Stimulated activated CD8-positive, alpha-beta memory T cell treated with anti-CD3 and anti-CD28 coated beads, Interleukin-7, amount 100 ng/mL, for 48 hours (primary cell): ENCODE measurements around the gene LRRC8D.

Experiments used
- DNase-seq, 2 donors: peaks; one replicate each; pipeline ENCODE4 v3.0.0-alpha.2; 2020; ENCODE audit warnings: low read depth in 1 of 2; ENCODE audit errors: extremely low read depth in 1 of 2

Gene LRRC8D

GRCh38 chr1:89934461-89934860 lies 113.6 kb downstream of the LRRC8D start:
- DNase-seq = no peak

DNA sequence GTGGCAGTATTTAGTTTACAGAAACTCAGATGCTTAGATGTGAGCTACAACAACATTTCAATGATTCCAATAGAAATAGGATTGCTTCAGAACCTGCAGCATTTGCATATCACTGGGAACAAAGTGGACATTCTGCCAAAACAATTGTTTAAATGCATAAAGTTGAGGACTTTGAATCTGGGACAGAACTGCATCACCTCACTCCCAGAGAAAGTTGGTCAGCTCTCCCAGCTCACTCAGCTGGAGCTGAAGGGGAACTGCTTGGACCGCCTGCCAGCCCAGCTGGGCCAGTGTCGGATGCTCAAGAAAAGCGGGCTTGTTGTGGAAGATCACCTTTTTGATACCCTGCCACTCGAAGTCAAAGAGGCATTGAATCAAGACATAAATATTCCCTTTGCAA lies 114.4 kb downstream of the LRRC8D start:
- no peak for DNase-seq

GRCh38 chr1:89936694-89937093 lies 115.9 kb downstream of the LRRC8D start:
- DNase-seq = no peak

DNA sequence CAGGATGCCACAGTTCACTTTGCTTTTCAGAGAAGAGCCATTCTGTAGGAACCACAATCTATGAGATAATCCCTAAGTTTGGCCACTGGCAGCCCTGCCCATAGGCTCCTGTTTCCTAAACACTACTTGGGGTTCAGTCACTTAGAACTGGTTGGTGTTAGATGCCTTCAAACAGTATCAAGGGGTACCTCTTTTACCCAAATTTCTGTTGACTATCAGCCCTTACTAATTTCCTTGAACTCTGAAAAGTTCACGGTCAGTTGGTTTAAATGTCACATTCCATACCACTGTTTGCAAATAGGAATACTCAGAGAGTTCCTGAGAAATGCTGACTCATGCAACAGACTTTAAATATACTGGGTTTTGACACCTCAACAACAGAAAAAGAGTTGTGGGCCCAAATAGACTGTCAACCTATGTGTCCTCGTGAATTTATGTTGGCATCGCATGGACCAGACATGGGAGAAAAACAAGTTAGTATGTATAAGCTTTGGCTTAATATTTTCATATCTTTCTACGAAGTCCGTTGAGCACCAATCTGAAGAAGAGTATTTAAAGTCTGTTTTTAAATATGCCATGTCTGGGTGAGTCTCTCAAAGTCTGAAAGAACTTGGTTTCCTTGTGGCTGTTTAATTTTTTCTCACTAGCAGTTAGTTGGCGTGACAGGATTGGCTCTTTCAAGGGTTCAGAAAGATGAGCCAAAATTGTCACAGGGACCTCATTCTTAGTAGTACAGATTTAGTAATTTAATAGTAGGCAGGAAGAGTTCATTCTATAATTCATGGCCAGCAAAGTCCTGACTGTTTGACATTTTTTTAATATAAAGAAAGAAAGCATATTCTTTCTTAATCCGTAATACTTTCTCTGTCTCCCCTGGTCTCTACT lies 117.6 kb downstream of the LRRC8D start:
- DNase-seq = no peak

DNA sequence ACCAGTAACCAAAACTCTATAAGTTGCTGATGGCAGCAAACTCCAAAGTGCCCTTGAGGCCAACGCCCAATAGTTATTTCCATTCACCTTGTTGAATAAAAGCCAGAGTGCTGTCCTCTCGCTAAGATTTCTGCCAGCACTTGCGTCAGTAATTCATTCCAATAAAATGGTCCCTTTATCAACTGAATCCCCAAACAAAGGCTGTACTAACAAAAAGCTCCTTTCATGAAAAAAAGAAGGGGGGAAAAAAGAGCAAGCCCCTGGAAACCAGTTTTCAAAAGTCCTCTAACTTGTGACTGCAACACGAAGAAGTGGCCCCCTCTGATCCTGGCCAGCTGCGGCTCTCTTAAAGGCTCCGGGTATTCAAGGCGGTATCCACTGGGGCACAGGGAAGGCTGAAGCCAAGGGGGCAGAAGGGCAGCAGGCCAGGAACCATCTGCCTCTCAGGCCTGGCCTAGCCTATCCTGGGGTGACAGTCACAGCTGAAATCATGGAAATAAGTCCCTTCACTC lies 118.3 kb downstream of the LRRC8D start:
- DNase-seq = no peak

- no peak for DNase-seq
These were observed 119.0 kb downstream of the LRRC8D start for GRCh38 chr1:89939693-89940438.

- DNase-seq = no peak
These were observed 120.4 kb downstream of the LRRC8D start for GRCh38 chr1:89941110-89941766.

GRCh38 chr1:89942014-89942413 lies 121.2 kb downstream of the LRRC8D start:
- DNase-seq = no peak

GRCh38 chr1:89942825-89943658 lies 122.2 kb downstream of the LRRC8D start:
- no peak for DNase-seq

- DNase-seq = no peak
These were observed 123.3 kb downstream of the LRRC8D start for GRCh38 chr1:89943846-89944781.

GRCh38 chr1:89945852-89946476 lies 125.1 kb downstream of the LRRC8D start:
- DNase-seq = peak in 1 of 2 donors; percentile 7

- no peak for DNase-seq
These were observed 125.7 kb downstream of the LRRC8D start for GRCh38 chr1:89946532-89946931.

GRCh38 chr1:89948722-89949345 lies 128.0 kb downstream of the LRRC8D start:
- DNase-seq = no peak

DNA sequence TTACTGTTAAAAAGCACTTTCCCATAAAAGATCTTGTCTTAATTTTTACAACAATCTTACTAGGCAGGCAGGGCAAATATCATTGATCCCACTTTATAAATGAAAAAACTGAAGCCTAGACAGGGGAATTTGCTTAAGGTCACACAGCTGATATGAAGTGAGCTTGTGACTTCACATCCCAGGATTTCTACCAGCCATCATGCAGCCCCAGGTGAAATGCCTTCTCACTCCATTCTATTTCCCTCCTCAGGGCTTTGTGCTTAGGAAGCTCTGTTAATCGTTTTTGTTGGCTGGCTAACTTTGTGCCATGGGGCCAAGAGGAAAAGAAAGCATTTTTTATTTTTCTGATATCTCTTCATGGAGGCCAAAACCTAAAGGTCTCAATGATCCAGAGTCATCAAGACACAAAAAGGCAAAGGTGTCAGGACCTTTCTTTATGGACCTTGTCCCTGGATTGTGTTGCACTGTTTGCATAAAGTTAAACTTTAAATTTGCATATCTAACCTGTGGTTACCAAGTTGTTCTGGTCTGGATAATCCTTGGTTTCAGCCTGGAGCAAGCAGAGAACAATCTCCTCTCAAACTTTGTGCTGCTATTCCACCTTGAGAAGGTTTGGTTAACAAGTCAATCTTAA lies 129.3 kb downstream of the LRRC8D start:
- no peak for DNase-seq

DNA sequence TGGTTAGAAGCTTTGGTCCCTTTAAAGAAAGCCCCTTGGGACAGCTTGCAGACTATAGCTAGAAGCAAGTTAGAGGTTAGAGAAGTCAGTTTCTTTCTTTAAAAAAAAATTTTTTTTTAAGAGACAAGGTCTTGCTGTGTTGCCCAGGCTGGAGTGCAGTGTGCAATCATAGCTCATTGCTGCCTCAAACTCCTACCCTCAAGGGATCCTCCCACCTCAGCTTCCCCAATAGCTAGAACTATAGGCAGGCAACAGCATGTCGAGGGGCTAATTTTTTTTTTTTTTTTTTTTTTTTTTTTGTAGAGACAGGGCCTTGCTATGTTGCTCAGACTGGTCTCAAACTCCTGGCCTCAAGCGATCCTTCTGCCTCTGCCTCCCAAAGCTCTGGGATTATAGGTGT lies 129.9 kb downstream of the LRRC8D start:
- DNase-seq = no peak

- DNase-seq = no peak
These were observed 131.2 kb downstream of the LRRC8D start for GRCh38 chr1:89951766-89952604.

DNA sequence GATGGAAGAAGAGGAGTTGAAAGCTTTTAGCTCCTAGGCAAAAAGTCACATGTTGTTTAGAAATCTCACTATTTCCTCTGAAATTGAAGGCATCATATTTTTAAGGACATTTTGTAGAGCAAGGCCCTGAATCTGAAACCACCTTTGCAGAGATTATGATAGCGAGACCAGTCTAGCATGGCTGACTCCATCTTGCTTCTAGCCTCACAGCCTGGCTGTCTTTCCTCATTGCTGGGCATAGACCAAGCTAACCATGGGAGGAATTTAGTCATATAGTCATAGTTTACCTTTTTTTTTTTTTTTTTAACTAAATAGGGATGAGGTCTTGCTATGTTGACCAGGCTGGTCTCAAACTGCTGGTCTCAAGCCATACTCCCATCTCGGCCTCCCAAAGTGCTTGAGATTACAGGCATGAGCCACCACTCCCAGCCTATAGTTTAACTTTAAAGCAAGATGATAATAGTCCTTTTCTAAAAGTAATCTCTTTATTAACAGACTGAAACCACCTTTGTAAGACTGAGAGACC lies 131.8 kb downstream of the LRRC8D start:
- no peak for DNase-seq
